OCI-LY7 (cell line): Measurements from ENCODE around the gene SC5D. TPM values are rescaled to one million over a fixed set of nuclear protein-coding genes. Genes with fewer than 3 reads are reported as not detected.

ENCODE experiments used
- Bru-seq: library from RNA; stranded (reverse); fragments of 400-500 nt; gene quantifications from one replicate; lab custom pipeline; 2021; lab: Mats Ljungman, UMichigan
- BruChase-seq, 2 experiments: library from RNA; stranded (reverse); fragments of 400-500 nt; gene quantifications; one replicate each; lab custom pipeline; 2021; lab: Mats Ljungman, UMichigan
- BruUV-seq: library from RNA; stranded (reverse); fragments of 400-500 nt; replicated peaks from 2 replicates; lab custom pipeline; 2021; lab: Mats Ljungman, UMichigan
- CTCF ChIA-PET: fragments of 300-600 bp; sonication (Branson Sonifier 250); formaldehyde crosslinking; loops from one replicate; lab custom pipeline; 2022; ENCODE audit warnings: antibody characterized with exemption; ENCODE audit not compliant: unreplicated experiment; lab: Charles Lee
- POLR2A ChIA-PET: fragments of 300-600 bp; sonication (Branson Sonifier 250); formaldehyde crosslinking; loops from one replicate; lab custom pipeline; 2022; ENCODE audit warnings: antibody characterized with exemption; lab: Charles Lee
- DNase-seq: peaks from one replicate; pipeline ENCODE4 v3.0.0-alpha.2; 2015; ENCODE audit warnings: low spot score
- H2AFZ ChIP-seq: fragments of 200-600 bp; sonication (generic), shearing (Covaris generic); 2 replicates; pipeline ENCODE4 v1.6.1; 2014; ENCODE audit warnings: mild to moderate bottlenecking, antibody characterized with exemption, low read length, moderate library complexity
- H3K27ac ChIP-seq: fragments of 200-600 bp; sonication (generic); 2 replicates; pipeline ENCODE4 v1.5.1; 2014; ENCODE audit warnings: mixed run types, low read depth, mild to moderate bottlenecking, moderate library complexity, low read length, inconsistent platforms; ENCODE audit not compliant: poor library complexity, severe bottlenecking
- H3K36me3 ChIP-seq: fragments of 200-600 bp; sonication (generic); 2 replicates; pipeline ENCODE4 v1.6.1; 2014; ENCODE audit warnings: mild to moderate bottlenecking, antibody characterized with exemption, low read length, moderate library complexity, mixed read lengths; ENCODE audit not compliant: insufficient read depth
- H3K4me1 ChIP-seq: fragments of 200-600 bp; sonication (generic); 2 replicates; pipeline ENCODE4 v1.5.1; 2014; ENCODE audit warnings: mild to moderate bottlenecking, low read length; ENCODE audit not compliant: insufficient read depth, poor library complexity, severe bottlenecking
- H3K4me2 ChIP-seq: fragments of 200-600 bp; sonication (generic); 2 replicates; pipeline ENCODE4 v1.6.1; 2014; ENCODE audit warnings: mild to moderate bottlenecking, low read length
- H3K4me3 ChIP-seq: fragments of 200-600 bp; sonication (generic); 2 replicates; pipeline ENCODE4 v1.5.1; 2014; ENCODE audit warnings: mild to moderate bottlenecking, low read depth, low read length; ENCODE audit not compliant: poor library complexity, severe bottlenecking
- H3K79me2 ChIP-seq: fragments of 200-600 bp; sonication (generic); 2 replicates; pipeline ENCODE4 v1.6.1; 2016; ENCODE audit warnings: low read depth, mild to moderate bottlenecking, low read length, moderate library complexity, mixed read lengths; ENCODE audit not compliant: insufficient read depth
- H3K9me2 ChIP-seq: fragments of 200-600 bp; sonication (generic); 2 replicates; pipeline ENCODE4 v1.6.1; 2016; ENCODE audit warnings: mild to moderate bottlenecking, low read length, mixed read lengths; ENCODE audit not compliant: insufficient read depth
- H3K9me3 ChIP-seq: fragments of 200-600 bp; sonication (generic); 2 replicates; pipeline ENCODE4 v1.6.1; 2014; ENCODE audit warnings: mild to moderate bottlenecking, mixed run types, low read length, mixed read lengths
- H4K20me1 ChIP-seq: fragments of 200-600 bp; sonication (generic); 2 replicates; pipeline ENCODE4 v1.6.1; 2014; ENCODE audit warnings: mild to moderate bottlenecking, antibody characterized with exemption, low read length, moderate library complexity, mixed read lengths; ENCODE audit not compliant: insufficient read depth
- EZH2phosphoT487 ChIP-seq: fragments of 200-600 bp; sonication (generic); IDR thresholded peaks from 2 replicates; pipeline ENCODE4 v1.6.1; 2018; ENCODE audit warnings: low read depth, borderline replicate concordance, mild to moderate bottlenecking, mixed run types, antibody characterized with exemption, low read length, moderate library complexity, mixed read lengths
- intact Hi-C: fragments of 100-400 bp; cut with micrococcal nuclease; formaldehyde crosslinking; loops from one replicate; pipeline ENCODE4 v1.10.0; 2022; ENCODE audit not compliant: unreplicated experiment
- long read RNA-seq: library from polyadenylated mRNA; stranded (forward); transcript quantifications from one replicate; pipeline ENCODE4 v2.0.0, GENCODE V29; 2022
- total RNA-seq, 2 experiments: library from RNA; depleted of rRNA in 1 of 2; stranded (reverse); fragments of >200 nt in 1 of 2; shearing (Covaris generic) in 1 of 2; gene quantifications; 2 replicates each; pipeline ENCODE4 v1.2.3, GENCODE V29; 2014 to 2022
- TF ChIP-seq, protein P1 (sequence below): fragments of 200-600 bp; sonication (generic); conservative IDR thresholded peaks from 2 replicates; pipeline ENCODE4 v1.5.1; 2014; ENCODE audit warnings: mild to moderate bottlenecking, antibody characterized with exemption, low read length, moderate library complexity, mixed read lengths

Gene SC5D, protein sequence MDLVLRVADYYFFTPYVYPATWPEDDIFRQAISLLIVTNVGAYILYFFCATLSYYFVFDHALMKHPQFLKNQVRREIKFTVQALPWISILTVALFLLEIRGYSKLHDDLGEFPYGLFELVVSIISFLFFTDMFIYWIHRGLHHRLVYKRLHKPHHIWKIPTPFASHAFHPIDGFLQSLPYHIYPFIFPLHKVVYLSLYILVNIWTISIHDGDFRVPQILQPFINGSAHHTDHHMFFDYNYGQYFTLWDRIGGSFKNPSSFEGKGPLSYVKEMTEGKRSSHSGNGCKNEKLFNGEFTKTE
- total RNA-seq (2014; rRNA removed; shearing (Covaris generic)) (16.4 and 27.9 TPM in 2 replicates), total RNA-seq (2022) (42.7 and 43.3 TPM in 2 replicates), Bru-seq, nascent RNA (percentile 89 among the genes with signal in this experiment), BruChase-seq, experiment 1, labeled RNA remaining after a 6-hour chase (percentile 72 among the genes with signal in this experiment), BruChase-seq, experiment 2, labeled RNA remaining after a 2-hour chase (percentile 94 among the genes with signal in this experiment)
- long read RNA-seq, transcript SC5D-201 (5 exons, 2,456 nt) = major isoform, 55 of 69 reads
- long read RNA-seq, transcript SC5D-202 (5 exons, 2,258 nt) = minor isoform, 8 of 69 reads
- long read RNA-seq, partial matches to known transcripts = 1 of 69 reads
- long read RNA-seq, other reads (novel, unspliced or antisense) = 2 of 69 reads

DNA sequence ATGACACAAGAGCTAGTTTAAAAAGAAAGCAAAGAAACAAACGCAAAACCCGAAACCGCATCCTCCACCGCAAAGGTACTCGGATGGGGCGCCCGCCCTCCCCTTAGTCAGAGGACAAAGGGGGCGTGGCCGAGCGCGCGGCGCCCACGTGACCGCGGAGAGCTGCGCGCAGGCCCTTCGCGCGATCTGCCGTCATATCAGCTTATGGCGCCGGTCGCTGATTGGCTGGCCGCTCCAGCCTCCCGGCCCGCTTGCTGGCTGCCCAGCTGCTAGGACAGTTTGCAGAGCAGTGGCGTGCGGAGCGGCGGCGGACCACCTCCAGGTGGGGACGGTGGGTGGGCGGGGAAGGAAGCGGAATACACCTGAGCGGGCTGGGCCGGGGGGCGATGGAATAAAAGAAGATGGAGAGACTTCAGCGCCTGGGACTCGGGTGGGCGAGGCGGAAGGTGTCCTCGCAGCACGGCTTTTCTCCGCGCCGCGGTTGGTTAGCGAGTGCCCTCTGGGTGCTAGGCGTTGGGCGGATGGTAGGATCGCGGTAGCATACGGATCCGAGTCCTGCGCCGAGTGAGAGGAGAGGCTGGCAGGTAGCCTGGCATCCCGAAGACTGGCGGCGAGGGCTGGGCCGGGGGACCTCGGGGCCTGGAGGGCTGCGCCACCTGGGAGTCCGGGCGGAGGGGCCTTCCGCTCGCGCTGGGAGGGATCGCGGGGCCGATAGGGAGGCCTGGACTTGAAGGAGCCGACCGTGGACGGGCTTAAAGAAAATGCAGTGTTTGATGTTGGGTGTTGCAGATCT, at the start of gene SC5D:
SC5D (plus strand) TSS at position 277 of the 793 bp plus-strand sequence. CDS start 10,605 bp downstream, outside the sequence.
- peak; percentile 97 for DNase-seq
- intact Hi-C loops = loop anchor here (5.0 kb wide), 1 partner anchor 55 kb away; no protein-coding TSS in a partner anchor
- no peaks in the 10 kb centered on the region for H3K9me3 ChIP-seq
- H3K36me3 ChIP-seq = peaks cover 15% of the 10 kb centered on the region
- peaks cover 6% of the 10 kb centered on the region; the same call in 1 of the 2 replicates for H4K20me1 ChIP-seq
- H3K4me1 ChIP-seq = peaks cover 26% of the 10 kb centered on the region
- POLR2A ChIA-PET = interaction anchor here (0.8 to 2.3 kb wide), 9 partner anchors 8 to 213 kb away, joined by 3 to 8 read pairs (median 3); no protein-coding TSS in a partner anchor
- H3K4me3 ChIP-seq = peak within 1 kb of the TSS; percentile 82
- peak within 1 kb of the TSS; percentile 76 for H3K27ac ChIP-seq
- TF ChIP-seq, protein P1, sequence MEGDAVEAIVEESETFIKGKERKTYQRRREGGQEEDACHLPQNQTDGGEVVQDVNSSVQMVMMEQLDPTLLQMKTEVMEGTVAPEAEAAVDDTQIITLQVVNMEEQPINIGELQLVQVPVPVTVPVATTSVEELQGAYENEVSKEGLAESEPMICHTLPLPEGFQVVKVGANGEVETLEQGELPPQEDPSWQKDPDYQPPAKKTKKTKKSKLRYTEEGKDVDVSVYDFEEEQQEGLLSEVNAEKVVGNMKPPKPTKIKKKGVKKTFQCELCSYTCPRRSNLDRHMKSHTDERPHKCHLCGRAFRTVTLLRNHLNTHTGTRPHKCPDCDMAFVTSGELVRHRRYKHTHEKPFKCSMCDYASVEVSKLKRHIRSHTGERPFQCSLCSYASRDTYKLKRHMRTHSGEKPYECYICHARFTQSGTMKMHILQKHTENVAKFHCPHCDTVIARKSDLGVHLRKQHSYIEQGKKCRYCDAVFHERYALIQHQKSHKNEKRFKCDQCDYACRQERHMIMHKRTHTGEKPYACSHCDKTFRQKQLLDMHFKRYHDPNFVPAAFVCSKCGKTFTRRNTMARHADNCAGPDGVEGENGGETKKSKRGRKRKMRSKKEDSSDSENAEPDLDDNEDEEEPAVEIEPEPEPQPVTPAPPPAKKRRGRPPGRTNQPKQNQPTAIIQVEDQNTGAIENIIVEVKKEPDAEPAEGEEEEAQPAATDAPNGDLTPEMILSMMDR = no peak; the same call in 1 of the 2 replicates
- no peak for TF ChIP-seq EZH2phosphoT487
- CTCF ChIA-PET = interaction anchor here (0.5 to 1.3 kb wide), 2 partner anchors 75 to 341 kb away, joined by 3 to 4 read pairs; no protein-coding TSS in a partner anchor
- peak within 1 kb of the TSS; percentile 80 for H3K4me2 ChIP-seq
- peak within 1 kb of the TSS; percentile 93 for H2AFZ ChIP-seq
- BruUV-seq = no TSS peak
- H3K79me2 ChIP-seq = peaks cover 48% of the 10 kb centered on the region
- no peaks in the 10 kb centered on the region for H3K9me2 ChIP-seq

DNA sequence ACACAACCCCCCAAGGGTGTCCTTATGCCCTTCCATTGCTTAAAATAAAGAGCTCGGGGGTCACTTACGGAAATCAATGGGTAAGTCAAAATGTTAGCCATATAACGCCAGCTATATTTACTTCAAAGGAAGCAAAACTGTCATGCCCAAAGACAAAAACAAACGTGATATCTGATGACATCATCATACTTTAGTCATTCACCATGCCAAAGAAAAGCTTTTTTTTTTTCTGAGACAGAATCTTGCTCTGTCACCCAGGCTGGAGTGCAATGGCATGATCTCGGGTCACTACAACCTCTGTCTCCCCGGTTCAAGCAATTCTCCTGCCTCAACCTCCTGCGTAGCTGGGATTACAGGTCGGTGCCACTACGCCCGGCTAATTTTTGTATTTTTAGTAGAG, 47.7 kb upstream of the SC5D start:
- Histone ChIP-seq H3K4me3 (no peak overlapping the region), H4K20me1 (no peaks in the 10 kb centered on the region), H3K36me3 (no peaks in the 10 kb centered on the region), H3K4me2 (no peak overlapping the region), H3K9me2 (no peaks in the 10 kb centered on the region), H3K79me2 (no peaks in the 10 kb centered on the region), H3K27ac (no peak overlapping the region), H3K4me1 (no peaks in the 10 kb centered on the region), H2AFZ (no peak overlapping the region), H3K9me3 (no peaks in the 10 kb centered on the region)
- no peak for TF ChIP-seq EZH2phosphoT487
- TF ChIP-seq, protein P1 = no peak
- intact Hi-C loops = no loop called here
- ChIA-PET CTCF (no interaction called here), POLR2A (interaction anchor here (0.5 to 1.0 kb wide), 4 partner anchors 8 to 1311 kb away, joined by 3 to 5 read pairs (median 3); partner anchors contain the start of gene SC5D)
- no peak for DNase-seq
- BruUV-seq = no TSS peak
